KOPT-K1 (cell line): ENCODE results near the gene KATNAL1.

Source experiments
- H3K27ac ChIP-seq: fragments of 200-600 bp; sonication (generic); 2 replicates; pipeline ENCODE4 v1.5.1; 2016; ENCODE audit warnings: antibody characterized with exemption, mild to moderate bottlenecking, low read depth, low read length; ENCODE audit not compliant: poor library complexity, severe bottlenecking
- H3K36me3 ChIP-seq: fragments of 200-600 bp; sonication (generic); 2 replicates; pipeline ENCODE4 v1.5.1; 2017; ENCODE audit warnings: antibody characterized with exemption, mild to moderate bottlenecking, low read length, moderate library complexity; ENCODE audit not compliant: insufficient read depth
- H3K9me3 ChIP-seq: fragments of 200-600 bp; sonication (generic); 2 replicates; pipeline ENCODE4 v1.5.1; 2017; ENCODE audit warnings: antibody characterized with exemption, low read length, mild to moderate bottlenecking; ENCODE audit not compliant: insufficient read depth, poor library complexity, severe bottlenecking

The KATNAL1 gene

DNA sequence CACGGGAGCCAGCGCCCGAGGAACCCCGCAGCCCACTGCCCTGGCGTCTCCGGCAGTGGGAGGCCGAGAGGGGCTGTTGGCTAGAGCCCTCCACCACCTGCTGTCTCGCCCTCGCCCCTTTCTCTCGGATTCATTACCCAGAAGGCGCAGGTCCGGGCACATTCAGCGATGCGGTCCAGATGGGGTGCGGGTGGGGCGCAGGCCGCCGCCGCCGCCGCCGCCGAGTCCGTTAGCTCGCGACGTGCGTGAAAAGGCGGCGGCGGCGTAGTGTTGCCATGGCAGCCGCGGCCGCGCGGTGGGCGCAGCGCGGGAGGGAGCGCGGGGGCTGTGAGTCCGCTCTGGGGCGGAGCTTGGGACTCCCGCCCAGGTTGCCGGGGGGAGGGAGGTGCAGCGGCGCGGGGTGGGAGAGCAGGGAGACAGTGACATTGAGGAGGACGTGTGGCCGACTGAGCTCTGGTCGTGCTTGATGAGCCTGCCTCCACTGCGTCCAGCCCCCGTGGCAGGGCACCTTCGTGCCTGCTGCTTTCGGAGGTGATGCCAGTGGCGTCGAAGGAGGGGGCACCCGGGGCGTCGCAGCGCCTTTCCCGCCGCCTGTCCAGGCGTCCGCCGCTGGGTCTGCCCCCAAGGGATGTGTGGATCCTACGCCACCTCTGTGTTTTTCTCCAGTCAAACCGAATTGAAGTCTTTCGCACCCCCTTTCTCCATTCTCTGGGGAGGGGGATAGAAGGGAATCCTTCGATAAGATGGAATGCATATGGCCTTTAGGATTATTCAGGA is at the start of gene KATNAL1:
TSS of gene KATNAL1 (minus strand) at position 358 of the 777 bp plus-strand sequence. CDS start 23,774 bp downstream, outside the sequence.
- H3K9me3 ChIP-seq = no peaks in the 10 kb centered on the region
- no peaks in the 10 kb centered on the region for H3K36me3 ChIP-seq
- peak within 1 kb of the TSS; percentile 93 for H3K27ac ChIP-seq

DNA sequence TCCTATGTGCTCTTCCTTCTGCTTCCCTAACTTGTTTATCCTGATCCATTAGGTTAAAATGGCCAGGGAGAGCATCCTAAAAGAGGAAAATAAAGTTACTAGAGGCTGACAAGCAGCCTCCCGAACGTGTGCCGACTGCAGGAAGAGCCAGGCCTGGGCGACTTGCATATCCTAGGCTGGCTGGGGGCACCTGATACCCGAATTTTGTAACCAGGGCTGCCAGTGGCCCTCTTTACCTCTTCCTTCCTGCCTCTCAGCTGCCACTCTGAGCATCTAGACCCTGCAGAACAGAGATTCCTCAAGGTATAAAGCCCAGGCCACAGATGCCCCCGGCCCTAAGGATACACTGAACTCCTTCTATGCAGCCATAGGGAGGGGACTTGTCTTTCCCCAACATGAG is 48.5 kb upstream of the KATNAL1 start:
- Histone ChIP-seq H3K36me3 (peaks cover 48% of the 10 kb centered on the region), H3K9me3 (peaks cover 14% of the 10 kb centered on the region), H3K27ac (peak overlapping the region; percentile 87)

DNA sequence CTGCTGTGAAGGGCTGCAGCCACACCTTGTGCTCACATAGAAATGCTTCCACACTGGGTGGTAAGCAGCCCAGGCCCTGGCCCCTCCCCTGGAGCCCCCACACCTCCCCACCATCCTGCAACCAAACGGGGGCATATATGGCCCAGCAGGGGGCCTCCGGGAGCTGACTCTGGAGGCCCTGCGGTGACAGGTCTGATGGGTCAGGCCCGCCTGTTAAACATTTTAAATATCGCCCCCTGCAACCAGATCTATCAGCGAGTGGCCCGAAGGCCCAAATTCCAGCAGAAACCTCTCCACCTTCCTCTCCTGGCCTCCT is 48.0 kb upstream of the KATNAL1 start:
- H3K27ac ChIP-seq = peak overlapping the region; percentile 87
- H3K36me3 ChIP-seq = peaks cover 43% of the 10 kb centered on the region
- H3K9me3 ChIP-seq = peaks cover 14% of the 10 kb centered on the region

- Histone ChIP-seq H3K27ac (peak overlapping the region; percentile 87), H3K36me3 (peaks cover 37% of the 10 kb centered on the region)
These were observed 47.4 kb upstream of the KATNAL1 start for GRCh38 chr13:30354493-30355383.

GRCh38 chr13:30353471-30354215 is 46.3 kb upstream of the KATNAL1 start:
- Histone ChIP-seq H3K9me3 (peaks cover 14% of the 10 kb centered on the region), H3K36me3 (peaks cover 32% of the 10 kb centered on the region), H3K27ac (peak overlapping the region; percentile 87)

More at GRCh38 chr13:30354493-30355383, 47.4 kb upstream of the KATNAL1 start:
- peaks cover 14% of the 10 kb centered on the region for H3K9me3 ChIP-seq

- Histone ChIP-seq H3K36me3 (peaks cover 32% of the 10 kb centered on the region), H3K27ac (no peak overlapping the region), H3K9me3 (peaks cover 14% of the 10 kb centered on the region)
These were observed 45.7 kb upstream of the KATNAL1 start for GRCh38 chr13:30353060-30353459.

GRCh38 chr13:30352121-30352520 is 44.8 kb upstream of the KATNAL1 start:
- H3K27ac ChIP-seq = peak overlapping the region; percentile 18
- H3K36me3 ChIP-seq = peaks cover 29% of the 10 kb centered on the region; the same call in 1 of the 2 replicates
- H3K9me3 ChIP-seq = peaks cover 14% of the 10 kb centered on the region

DNA sequence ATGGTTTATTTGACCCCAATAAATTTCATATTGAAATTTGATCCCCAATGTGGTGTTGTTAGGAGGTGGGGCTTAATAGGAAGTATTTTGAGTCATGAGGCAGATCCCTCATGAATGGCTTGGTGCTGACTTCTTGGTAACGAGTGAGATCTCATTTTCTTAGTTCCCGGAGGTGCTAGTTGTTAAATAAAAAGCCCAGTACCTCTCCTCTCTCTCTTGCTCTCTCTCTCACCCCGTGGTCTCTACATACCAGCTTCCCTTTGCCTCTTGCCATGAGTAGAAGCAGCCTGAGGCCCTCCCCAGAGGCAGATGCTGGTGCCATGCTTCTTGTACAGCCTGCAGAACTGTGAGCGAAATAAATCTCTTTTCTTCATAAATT is 39.4 kb upstream of the KATNAL1 start:
- no peak overlapping the region for H3K27ac ChIP-seq
- peaks cover 11% of the 10 kb centered on the region; the same call in 1 of the 2 replicates for H3K36me3 ChIP-seq
- no peaks in the 10 kb centered on the region for H3K9me3 ChIP-seq

DNA sequence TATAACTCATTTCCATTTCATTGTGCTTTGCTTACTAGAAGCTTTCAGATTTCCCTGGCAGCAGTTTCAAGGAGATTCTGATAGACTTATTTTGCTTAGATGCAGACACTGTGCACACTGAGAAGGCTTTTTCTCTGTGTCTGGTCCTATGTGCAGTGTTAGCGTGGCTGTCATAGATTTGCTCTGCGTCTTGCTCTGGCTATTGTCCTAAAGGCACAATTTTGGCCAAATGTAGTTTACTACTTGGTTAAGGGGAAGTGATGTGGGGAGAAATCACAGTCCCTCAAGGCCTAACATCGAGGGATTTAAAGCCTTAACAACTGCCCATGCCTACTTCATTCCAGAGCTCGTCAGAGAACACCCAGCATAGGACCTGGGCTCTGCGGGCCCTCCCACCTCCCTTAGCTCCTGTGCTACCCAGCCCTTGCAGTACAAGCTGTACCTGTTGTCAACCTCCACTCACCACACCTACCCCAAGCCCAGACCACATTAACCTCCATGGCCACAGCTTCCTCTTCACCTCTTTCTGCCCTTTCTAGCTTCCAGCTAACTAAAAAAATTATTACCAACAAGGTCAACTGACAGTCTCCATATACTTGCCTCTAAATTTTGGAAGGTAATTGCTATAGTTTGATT is 38.9 kb upstream of the KATNAL1 start:
- H3K9me3 ChIP-seq = no peaks in the 10 kb centered on the region
- no peak overlapping the region for H3K27ac ChIP-seq
- peaks cover 11% of the 10 kb centered on the region; the same call in 1 of the 2 replicates for H3K36me3 ChIP-seq

- peaks cover 11% of the 10 kb centered on the region; the same call in 1 of the 2 replicates for H3K36me3 ChIP-seq
- H3K27ac ChIP-seq = no peak overlapping the region
- H3K9me3 ChIP-seq = no peaks in the 10 kb centered on the region
These were observed 38.2 kb upstream of the KATNAL1 start for GRCh38 chr13:30345426-30346100.

GRCh38 chr13:30341815-30342570 is 34.6 kb upstream of the KATNAL1 start:
- H3K36me3 ChIP-seq = peaks cover 6% of the 10 kb centered on the region; the same call in 1 of the 2 replicates
- H3K9me3 ChIP-seq = no peaks in the 10 kb centered on the region
- H3K27ac ChIP-seq = no peak overlapping the region

DNA sequence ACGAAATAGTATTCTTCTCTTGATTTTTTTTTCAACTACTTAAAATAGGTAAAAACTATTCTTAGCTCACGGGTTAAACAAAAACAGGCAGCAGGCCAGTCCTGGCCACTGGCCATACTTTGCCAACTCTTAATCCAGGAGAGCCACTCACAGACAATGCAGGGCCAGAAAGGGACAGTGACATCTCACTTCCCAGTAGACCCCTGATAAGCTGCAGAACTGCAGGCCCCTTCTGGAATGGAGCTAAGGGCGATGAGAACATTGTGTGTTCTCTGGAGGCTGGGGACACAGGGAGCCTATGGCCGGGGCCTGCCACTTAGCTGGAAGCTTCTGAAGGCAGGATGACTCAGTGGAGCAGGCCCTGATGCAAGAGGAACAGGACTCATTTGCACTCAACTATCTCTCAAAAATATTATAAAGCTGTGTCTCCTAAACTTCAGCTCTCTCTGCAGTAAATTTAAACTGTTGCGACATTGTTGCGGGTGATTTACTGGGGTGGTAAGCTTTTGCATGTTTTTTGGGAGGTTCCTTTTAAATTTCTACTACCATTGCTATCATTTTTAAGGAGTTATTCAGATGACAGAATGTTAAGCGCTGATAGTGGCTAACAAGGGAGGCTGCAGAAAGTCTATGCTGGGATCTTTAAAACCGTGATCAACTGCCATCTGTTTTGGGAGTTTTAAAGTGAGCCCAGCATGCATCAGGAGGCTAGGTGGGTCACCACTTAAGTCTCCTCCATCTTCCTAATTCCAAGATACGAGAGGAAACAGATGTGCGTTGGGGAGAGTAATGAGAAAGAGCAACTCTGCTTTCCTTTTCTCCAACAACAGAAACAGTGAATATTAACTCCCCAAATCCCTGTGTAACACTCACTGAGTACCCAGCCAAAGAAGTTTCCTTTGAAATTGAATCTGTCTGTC is 33.2 kb upstream of the KATNAL1 start:
- Histone ChIP-seq H3K9me3 (no peaks in the 10 kb centered on the region), H3K36me3 (peaks cover 6% of the 10 kb centered on the region; the same call in 1 of the 2 replicates), H3K27ac (no peak overlapping the region)
